HCT116 (cell line): Measurements from ENCODE around the gene IL9. TPM values are rescaled to one million over a fixed set of nuclear protein-coding genes. Genes with fewer than 3 reads are reported as not detected.

Experiments used
- ATAC-seq: fragments of 200-7000 bp; cut with Tn5 transposase; 2 replicates; pipeline ENCODE4 v1.9.1; 2020; ENCODE audit warnings: mild to moderate bottlenecking, moderate library complexity
- BruUV-seq: library from RNA; stranded (reverse); fragments of 400-500 nt; replicated peaks from 2 replicates; lab custom pipeline; 2021; lab: Mats Ljungman, UMichigan
- CTCF ChIA-PET: fragments of 300-600 bp; sonication (Branson Sonifier 250); formaldehyde crosslinking; loops from one replicate; lab custom pipeline; 2021; ENCODE audit warnings: antibody characterized with exemption; lab: Charles Lee
- POLR2A ChIA-PET: fragments of 300-600, 350-600 bp; sonication (Branson Sonifier 250); formaldehyde crosslinking; loops from one replicate; lab custom pipeline; 2021; ENCODE audit warnings: antibody characterized with exemption; lab: Charles Lee
- RAD21 ChIA-PET, 2 experiments: fragments of 300-600 bp; sonication (Branson Sonifier 250); formaldehyde crosslinking; loops; one replicate each; lab custom pipeline; 2023; ENCODE audit warnings: low total read pairs in 2 of 2; ENCODE audit not compliant: uncharacterized antibody in 2 of 2, unreplicated experiment in 2 of 2, low non-redundant PET in 1 of 2; lab: Charles Lee
- DNase-seq: peaks from one replicate; pipeline ENCODE4 v3.0.0-alpha.2; 2010; ENCODE audit warnings: low read depth, low spot score
- H2AFZ ChIP-seq: fragments of 200-600 bp; shearing (Covaris generic), sonication (generic); 2 replicates; pipeline ENCODE4 v1.6.1; 2017; ENCODE audit warnings: low read depth, mixed run types, mixed read lengths, antibody characterized with exemption, low read length; ENCODE audit not compliant: poor library complexity, severe bottlenecking
- H3K27ac ChIP-seq: 2 replicates; pipeline ENCODE4 v1.5.1; 2012; ENCODE audit warnings: low read depth, low read length
- H3K27me3 ChIP-seq: fragments of 200-600 bp; sonication (generic); 2 replicates; pipeline ENCODE4 v1.6.1; 2016; ENCODE audit warnings: mixed run types, low read length, mixed read lengths; ENCODE audit not compliant: insufficient read depth
- H3K36me3 ChIP-seq, 2 experiments: fragments of 200-500 bp in 1 of 2; fragments of 200-600 bp in 1 of 2; sonication (Bioruptor generic) in 1 of 2; sonication (generic) in 1 of 2; 2 replicates each; pipeline versions ENCODE4 v1.5.1 to v1.6.1; 2014 to 2016; ENCODE audit warnings: low read length in 2 of 2, inconsistent platforms in 1 of 2, mixed read lengths in 1 of 2, mixed run types in 1 of 2; ENCODE audit not compliant: insufficient read depth in 2 of 2, control insufficient read depth in 1 of 2
- H3K4me1 ChIP-seq, 2 experiments: fragments of 200-600 bp in 1 of 2; sonication (generic) in 1 of 2; 2 replicates each; pipeline versions ENCODE4 v1.5.1 to v1.6.1; 2012 to 2017; ENCODE audit warnings: low read length in 2 of 2, inconsistent platforms in 1 of 2, mild to moderate bottlenecking in 1 of 2, mixed read lengths in 1 of 2, mixed run types in 1 of 2, moderate library complexity in 1 of 2; ENCODE audit not compliant: insufficient read depth in 2 of 2, control insufficient read depth in 1 of 2
- H3K4me2 ChIP-seq: fragments of 200-600 bp; sonication (generic); 2 replicates; pipeline ENCODE4 v1.6.1; 2017; ENCODE audit warnings: mixed run types, low read length, mixed read lengths
- H3K4me3 ChIP-seq, 2 experiments: fragments of 200-600 bp in 1 of 2; sonication (generic) in 1 of 2; replicated peaks in 1 of 2; 2 replicates each; pipeline ENCODE4 v1.5.1; 2011 to 2016; ENCODE audit warnings: low read length in 2 of 2, control low read depth in 1 of 2, low read depth in 1 of 2, mild to moderate bottlenecking in 1 of 2, mixed read lengths in 1 of 2, mixed run types in 1 of 2
- H3K79me2 ChIP-seq: fragments of 200-600 bp; sonication (generic); 2 replicates; pipeline ENCODE4 v1.6.1; 2017; ENCODE audit warnings: mild to moderate bottlenecking, mixed run types, low read length, moderate library complexity, mixed read lengths; ENCODE audit not compliant: insufficient read depth
- H3K9ac ChIP-seq: fragments of 200-600 bp; sonication (generic); 2 replicates; pipeline ENCODE4 v1.6.1; 2016; ENCODE audit warnings: low read length, mixed read lengths
- H3K9me2 ChIP-seq: fragments of 200-600 bp; sonication (generic), shearing (Covaris generic); 2 replicates; pipeline ENCODE4 v1.6.1; 2017; ENCODE audit warnings: mixed run types, mild to moderate bottlenecking, moderate library complexity; ENCODE audit not compliant: insufficient read depth
- H3K9me3 ChIP-seq, 2 experiments: fragments of 200-500 bp in 1 of 2; fragments of 200-600 bp in 1 of 2; sonication (Bioruptor generic) in 1 of 2; sonication (generic) in 1 of 2; 2 replicates each; pipeline ENCODE4 v1.6.1; 2014 to 2017; ENCODE audit warnings: low read length in 2 of 2, mixed read lengths in 2 of 2, inconsistent platforms in 1 of 2, low read depth in 1 of 2, mild to moderate bottlenecking in 1 of 2, mixed run types in 1 of 2, moderate library complexity in 1 of 2; ENCODE audit not compliant: control insufficient read depth in 1 of 2, insufficient read depth in 1 of 2
- H4K20me1 ChIP-seq: fragments of 200-600 bp; sonication (generic), shearing (Covaris generic); 2 replicates; pipeline ENCODE4 v1.6.1; 2017; ENCODE audit warnings: mixed run types, mild to moderate bottlenecking, moderate library complexity; ENCODE audit not compliant: insufficient read depth
- CBX3 ChIP-seq: IDR thresholded peaks from 2 replicates; pipeline ENCODE4 v1.6.1; 2012; ENCODE audit warnings: low read depth
- POLR2A ChIP-seq: IDR thresholded peaks from 2 replicates; pipeline ENCODE4 v1.7.0; 2011; ENCODE audit warnings: borderline replicate concordance; ENCODE audit not compliant: insufficient read depth, insufficient read length; ENCODE audit errors: extremely low read depth
- REST ChIP-seq: IDR thresholded peaks from 2 replicates; pipeline ENCODE4 v1.6.1; 2012; ENCODE audit warnings: low read depth
- SP1 ChIP-seq: IDR thresholded peaks from 2 replicates; pipeline ENCODE4 v1.6.1; 2012; ENCODE audit warnings: low read depth
- TCF7L2 ChIP-seq: IDR thresholded peaks from 2 replicates; pipeline ENCODE4 v1.7.0; 2011; ENCODE audit warnings: borderline replicate concordance, inconsistent platforms; ENCODE audit not compliant: insufficient read depth, insufficient read length; ENCODE audit errors: extremely low read depth
- YY1 ChIP-seq: IDR thresholded peaks from 2 replicates; pipeline ENCODE4 v1.6.1; 2011; ENCODE audit warnings: low read length, low read depth, moderate library complexity, mild to moderate bottlenecking; ENCODE audit not compliant: insufficient replicate concordance; ENCODE audit errors: extremely low read depth
- ZFX ChIP-seq: fragments of 450-650 bp; IDR thresholded peaks from 2 replicates; pipeline ENCODE4 v1.6.1; 2017
- ZNF274 ChIP-seq: fragments of 200-500 bp; sonication (Bioruptor generic); IDR thresholded peaks from 2 replicates; pipeline ENCODE4 v1.6.1; 2014; ENCODE audit warnings: mild to moderate bottlenecking, low read depth, low read length, inconsistent platforms
- intact Hi-C: fragments of 100-400 bp; cut with micrococcal nuclease; formaldehyde crosslinking; loops from 2 replicates; pipeline ENCODE4 v1.10.0; 2022
- total RNA-seq: library from RNA; stranded (reverse); gene quantifications from one replicate; pipeline ENCODE4 v1.2.1, GENCODE V29; 2021; ENCODE audit not compliant: unreplicated experiment
- TF ChIP-seq, protein P1 (sequence below): IDR thresholded peaks from 2 replicates; pipeline ENCODE4 v1.6.1; 2011; ENCODE audit warnings: mild to moderate bottlenecking, low read length, moderate library complexity; ENCODE audit not compliant: insufficient replicate concordance; ENCODE audit errors: extremely low read depth
- TF ChIP-seq, protein P2 (sequence below): IDR thresholded peaks from 2 replicates; pipeline ENCODE4 v1.6.1; 2012

The IL9 gene
- total RNA-seq, 1 experiment from 2014 or later = not detected

DNA sequence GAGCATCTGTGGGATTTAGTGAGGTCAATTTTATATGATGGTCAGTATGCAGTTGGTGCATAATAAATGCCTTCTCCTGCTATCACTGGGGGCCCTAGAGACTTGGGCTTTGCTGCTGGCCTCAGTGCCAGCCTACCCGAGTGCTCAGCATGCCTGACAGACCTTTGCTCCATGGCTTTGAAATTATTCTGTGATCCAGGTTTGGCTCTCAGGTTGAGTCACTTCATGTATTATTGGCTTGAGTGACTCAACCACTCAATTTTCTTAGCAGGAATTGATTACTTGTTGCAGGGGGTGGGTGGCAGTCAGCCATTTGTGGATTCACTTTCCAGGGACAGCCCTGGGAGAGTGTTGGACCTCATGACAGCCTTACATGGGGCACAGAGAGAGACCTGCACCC, 47.7 kb downstream of the IL9 start:
- H3K4me3 ChIP-seq = no peak overlapping the region
- intact Hi-C loops = no loop called here
- ATAC-seq (no peak), DNase-seq (no peak)
- H2AFZ ChIP-seq = no peak overlapping the region
- no TSS peak for BruUV-seq
- no peaks in the 10 kb centered on the region for H4K20me1 ChIP-seq
- ChIA-PET RAD21 (no interaction called here), POLR2A (no interaction called here), CTCF (no interaction called here)
- H3K79me2 ChIP-seq = no peaks in the 10 kb centered on the region
- no peak overlapping the region for H3K4me2 ChIP-seq
- no peaks in the 10 kb centered on the region for H3K27me3 ChIP-seq
- peaks cover 11 to 26% of the 10 kb centered on the region in 2 experiments; a peak in 3 of 4 replicates for H3K4me1 ChIP-seq
- TF ChIP-seq, protein P1, sequence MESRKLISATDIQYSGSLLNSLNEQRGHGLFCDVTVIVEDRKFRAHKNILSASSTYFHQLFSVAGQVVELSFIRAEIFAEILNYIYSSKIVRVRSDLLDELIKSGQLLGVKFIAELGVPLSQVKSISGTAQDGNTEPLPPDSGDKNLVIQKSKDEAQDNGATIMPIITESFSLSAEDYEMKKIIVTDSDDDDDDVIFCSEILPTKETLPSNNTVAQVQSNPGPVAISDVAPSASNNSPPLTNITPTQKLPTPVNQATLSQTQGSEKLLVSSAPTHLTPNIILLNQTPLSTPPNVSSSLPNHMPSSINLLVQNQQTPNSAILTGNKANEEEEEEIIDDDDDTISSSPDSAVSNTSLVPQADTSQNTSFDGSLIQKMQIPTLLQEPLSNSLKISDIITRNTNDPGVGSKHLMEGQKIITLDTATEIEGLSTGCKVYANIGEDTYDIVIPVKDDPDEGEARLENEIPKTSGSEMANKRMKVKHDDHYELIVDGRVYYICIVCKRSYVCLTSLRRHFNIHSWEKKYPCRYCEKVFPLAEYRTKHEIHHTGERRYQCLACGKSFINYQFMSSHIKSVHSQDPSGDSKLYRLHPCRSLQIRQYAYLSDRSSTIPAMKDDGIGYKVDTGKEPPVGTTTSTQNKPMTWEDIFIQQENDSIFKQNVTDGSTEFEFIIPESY = no peak
- TF ChIP-seq REST (no peak), POLR2A (no peak), ZFX (no peak), CBX3 (no peak), ZNF274 (no peak), TCF7L2 (no peak), SP1 (no peak), YY1 (no peak)
- TF ChIP-seq, protein P2, sequence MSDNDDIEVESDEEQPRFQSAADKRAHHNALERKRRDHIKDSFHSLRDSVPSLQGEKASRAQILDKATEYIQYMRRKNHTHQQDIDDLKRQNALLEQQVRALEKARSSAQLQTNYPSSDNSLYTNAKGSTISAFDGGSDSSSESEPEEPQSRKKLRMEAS = no peak
- no peak overlapping the region for H3K27ac ChIP-seq
- H3K36me3 ChIP-seq = no peaks in the 10 kb centered on the region
- no peak overlapping the region for H3K9ac ChIP-seq
- no peaks in the 10 kb centered on the region for H3K9me2 ChIP-seq
- H3K9me3 ChIP-seq = no peaks in the 10 kb centered on the region
